Cardiac muscle cell (in vitro differentiated cells and primary cell): ENCODE data around the gene MBP. TPM values are rescaled to one million over a fixed set of nuclear protein-coding genes. Genes with fewer than 3 reads are reported as not detected.
"Not testable (repeated sequence)": the region's sequence is repeated elsewhere in the genome, so short reads cannot be mapped to it uniquely, and the experiment has no call there.

Source experiments
- DNase-seq, 2 donors: peaks; one replicate each; pipeline versions ENCODE4 v3.0.0 to v3.0.0-alpha.2; 2010 to 2017; ENCODE audit warnings: low read depth in 1 of 2, low spot score in 1 of 2
- H3K27ac ChIP-seq: fragments of 200-600 bp; sonication (generic); 2 replicates; pipeline ENCODE4 v1.5.1; 2016
- H3K27me3 ChIP-seq: fragments of 200-600 bp; sonication (generic); 2 replicates; pipeline ENCODE4 v1.6.0; 2016; ENCODE audit warnings: control low read depth
- H3K36me3 ChIP-seq: fragments of 200-600 bp; sonication (generic); 2 replicates; pipeline ENCODE4 v1.5.1; 2016; ENCODE audit warnings: control low read depth
- H3K4me1 ChIP-seq: fragments of 200-600 bp; sonication (generic); 2 replicates; pipeline ENCODE4 v1.8.1; 2017; ENCODE audit warnings: low read depth, mild to moderate bottlenecking, mixed run types
- H3K4me3 ChIP-seq: fragments of 200-600 bp; sonication (generic); 2 replicates; pipeline ENCODE4 v1.5.1; 2016; ENCODE audit warnings: mild to moderate bottlenecking
- H3K9me3 ChIP-seq: fragments of 200-600 bp; sonication (generic); 2 replicates; pipeline ENCODE4 v1.5.1; 2017; ENCODE audit warnings: low read depth, mild to moderate bottlenecking, control low read depth
- CTCF ChIP-seq: IDR thresholded peaks from 2 replicates; pipeline ENCODE4 v1.5.1; 2012; ENCODE audit warnings: low read depth, mild to moderate bottlenecking, low read length
- polyA plus RNA-seq: library from polyadenylated mRNA; unstranded; fragments of >200 nt; fragmentation: Nextera tagmentation; extraction: Ambion mirVana; gene quantifications from 2 replicates; pipeline ENCODE4 v1.2.1, GENCODE V29; 2016
- total RNA-seq: library from RNA; depleted of rRNA; stranded (reverse); fragments of >200 nt; gene quantifications from 2 replicates; pipeline ENCODE4 v1.2.3, GENCODE V29; 2016

Gene MBP
- total and polyA plus RNA-seq, 2 experiments from 2014 or later = 0.32 to 0.42 TPM

- TF ChIP-seq CTCF = no peak
Observed at GRCh38 chr18:76948345-76948744, 184.2 kb downstream of the MBP start.

GRCh38 chr18:76944346-76944745 lies 188.2 kb downstream of the MBP start:
- H3K27me3 ChIP-seq, H3K36me3 ChIP-seq, H3K9me3 ChIP-seq, DNase-seq, H3K4me1 ChIP-seq, H3K27ac ChIP-seq, H3K4me3 ChIP-seq: not testable (repeated sequence)

More at GRCh38 chr18:76948345-76948744, 184.2 kb downstream of the MBP start:
- H3K9me3 ChIP-seq = no peaks in the 10 kb centered on the region
- peaks cover 10% of the 10 kb centered on the region for H3K36me3 ChIP-seq
- no peak overlapping the region for H3K27ac ChIP-seq
- no peaks in the 10 kb centered on the region for H3K27me3 ChIP-seq
- no peak overlapping the region for H3K4me3 ChIP-seq
- no peak for DNase-seq
- no peaks in the 10 kb centered on the region for H3K4me1 ChIP-seq

- DNase-seq = peak in 1 of 2 donors; percentile 82
- H3K9me3 ChIP-seq = no peaks in the 10 kb centered on the region
- no peaks in the 10 kb centered on the region for H3K27me3 ChIP-seq
- H3K36me3 ChIP-seq = peaks cover 8% of the 10 kb centered on the region
- H3K4me3 ChIP-seq = no peak overlapping the region
- no peak for TF ChIP-seq CTCF
- H3K4me1 ChIP-seq = no peaks in the 10 kb centered on the region
- no peak overlapping the region for H3K27ac ChIP-seq
Observed at GRCh38 chr18:76943542-76944339, 188.8 kb downstream of the MBP start.

GRCh38 chr18:76941284-76941683 lies 191.3 kb downstream of the MBP start:
- Histone ChIP-seq H3K4me3 (no peak overlapping the region), H3K36me3 (peaks cover 13% of the 10 kb centered on the region), H3K9me3 (no peaks in the 10 kb centered on the region), H3K4me1 (no peaks in the 10 kb centered on the region), H3K27ac (no peak overlapping the region), H3K27me3 (no peaks in the 10 kb centered on the region)
- TF ChIP-seq CTCF = no peak
- DNase-seq = no peak

GRCh38 chr18:76938619-76939018 lies 194.0 kb downstream of the MBP start:
- no peak for TF ChIP-seq CTCF
- Histone ChIP-seq H3K27me3 (no peaks in the 10 kb centered on the region), H3K4me1 (no peaks in the 10 kb centered on the region), H3K36me3 (peaks cover 13% of the 10 kb centered on the region), H3K27ac (no peak overlapping the region), H3K9me3 (no peaks in the 10 kb centered on the region), H3K4me3 (no peak overlapping the region)
- DNase-seq = no peak

GRCh38 chr18:76937597-76937996 lies 195.0 kb downstream of the MBP start:
- no peak for DNase-seq
- Histone ChIP-seq H3K36me3 (peaks cover 13% of the 10 kb centered on the region), H3K27ac (no peak overlapping the region), H3K9me3 (no peaks in the 10 kb centered on the region), H3K4me1 (no peaks in the 10 kb centered on the region), H3K4me3 (no peak overlapping the region), H3K27me3 (no peaks in the 10 kb centered on the region)
- TF ChIP-seq CTCF = no peak
